IPS-15b (cell line): Measurements from ENCODE around the gene MYLK3.
"Not testable (repeated sequence)": the region's sequence is repeated elsewhere in the genome, so short reads cannot be mapped to it uniquely, and the experiment has no call there.

ENCODE experiments used
- H3K27me3 ChIP-seq: one replicate; pipeline ENCODE4 v1.6.1; 2013; ENCODE audit warnings: low read length; ENCODE audit not compliant: control insufficient read depth, insufficient read depth
- H3K36me3 ChIP-seq: one replicate; pipeline ENCODE4 v1.6.1; 2013; ENCODE audit warnings: low read length; ENCODE audit not compliant: control insufficient read depth, insufficient read depth
- H3K4me1 ChIP-seq: one replicate; pipeline ENCODE4 v1.6.1; 2013; ENCODE audit warnings: mild to moderate bottlenecking, low read length; ENCODE audit not compliant: control insufficient read depth, insufficient read depth
- H3K4me3 ChIP-seq: one replicate; pipeline ENCODE4 v1.5.1; 2013; ENCODE audit warnings: low read depth, low read length
- H3K9ac ChIP-seq: one replicate; pipeline ENCODE4 v1.6.1; 2013; ENCODE audit warnings: low read depth, mild to moderate bottlenecking, low read length
- H3K9me3 ChIP-seq: one replicate; pipeline ENCODE4 v1.6.1; 2013; ENCODE audit warnings: mild to moderate bottlenecking, low read length; ENCODE audit not compliant: control insufficient read depth, insufficient read depth

MYLK3 gene

GRCh38 chr16:46747777-46748651, at the start of gene MYLK3:
Gene MYLK3 (minus strand): TSS chr16:46748344. CDS start chr16:46748193, 151 bp downstream.
- no peaks in the 10 kb centered on the region for H3K27me3 ChIP-seq
- H3K36me3 ChIP-seq, result no peaks in the 10 kb centered on the region
- no peak within 1 kb of the TSS for H3K4me3 ChIP-seq
- no peak within 1 kb of the TSS for H3K9ac ChIP-seq
- H3K9me3 ChIP-seq, result no peaks in the 10 kb centered on the region
- H3K4me1 ChIP-seq, result no peaks in the 10 kb centered on the region

DNA sequence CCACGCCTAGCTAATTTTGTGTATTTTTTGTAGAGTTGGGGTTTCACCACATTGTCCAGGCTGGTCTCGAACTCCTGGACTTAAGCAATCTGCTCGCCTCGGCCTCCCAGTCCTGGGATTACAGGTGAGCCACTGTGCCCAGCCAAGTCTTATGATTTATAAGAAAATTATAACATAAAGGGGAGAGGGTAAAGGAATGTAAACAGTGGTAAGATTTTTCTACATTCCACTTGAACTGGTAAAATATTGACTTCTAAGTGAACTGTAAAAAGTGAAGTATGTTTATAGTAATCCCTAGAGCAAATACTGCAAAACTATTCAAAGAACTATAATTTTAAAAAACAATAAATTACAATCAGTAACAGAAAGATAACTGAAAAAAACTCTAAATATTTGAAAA, 49.4 kb upstream of the MYLK3 start:
- H3K36me3 ChIP-seq, result no peaks in the 10 kb centered on the region
- no peak overlapping the region for H3K9ac ChIP-seq
- no peaks in the 10 kb centered on the region for H3K9me3 ChIP-seq

GRCh38 chr16:46796764-46797269, 48.7 kb upstream of the MYLK3 start:
- H3K36me3 ChIP-seq, result no peaks in the 10 kb centered on the region
- H3K9me3 ChIP-seq, result no peaks in the 10 kb centered on the region
- H3K4me3 ChIP-seq, result no peak overlapping the region
- H3K9ac ChIP-seq, result no peak overlapping the region
- H3K4me1 ChIP-seq, result no peaks in the 10 kb centered on the region
- no peaks in the 10 kb centered on the region for H3K27me3 ChIP-seq

More for the DNA sequence above, 49.4 kb upstream of the MYLK3 start:
- Histone ChIP-seq H3K4me1 (no peaks in the 10 kb centered on the region), H3K27me3 (no peaks in the 10 kb centered on the region), H3K4me3 (no peak overlapping the region)

DNA sequence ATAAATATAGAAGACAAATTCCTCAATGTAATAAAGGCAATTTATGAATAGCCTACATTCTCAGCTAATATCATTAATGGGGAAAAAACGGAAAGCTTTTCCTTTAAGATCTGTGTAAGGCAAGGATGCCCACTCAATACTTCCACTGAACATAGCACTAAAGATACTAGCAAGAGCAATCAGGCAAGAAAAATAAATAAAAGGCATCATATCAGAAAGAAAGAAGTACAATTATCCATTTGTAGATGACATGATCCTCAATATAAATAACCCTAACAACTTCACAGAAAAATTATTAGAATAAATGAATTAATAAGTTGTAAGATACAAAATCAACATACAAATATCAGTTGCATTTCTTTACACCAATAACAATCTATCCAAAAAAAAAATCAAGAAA, 45.7 kb upstream of the MYLK3 start:
- Histone ChIP-seq H3K27me3 (no peaks in the 10 kb centered on the region), H3K36me3 (no peaks in the 10 kb centered on the region), H3K4me3 (no peak overlapping the region), H3K4me1 (peaks cover 6% of the 10 kb centered on the region), H3K9ac (no peak overlapping the region), H3K9me3 (no peaks in the 10 kb centered on the region)

GRCh38 chr16:46790599-46791270, 42.6 kb upstream of the MYLK3 start:
- peaks cover 12% of the 10 kb centered on the region for H3K4me1 ChIP-seq
- H3K27me3 ChIP-seq, result no peaks in the 10 kb centered on the region
- no peaks in the 10 kb centered on the region for H3K9me3 ChIP-seq
- no peak overlapping the region for H3K9ac ChIP-seq
- H3K36me3 ChIP-seq, result no peaks in the 10 kb centered on the region
- H3K4me3 ChIP-seq, result peak overlapping the region; percentile 69

GRCh38 chr16:46789499-46790414, 41.6 kb upstream of the MYLK3 start:
- Histone ChIP-seq H3K9ac (peak overlapping the region; percentile 76), H3K4me3 (peak overlapping the region; percentile 69), H3K27me3 (no peaks in the 10 kb centered on the region)

DNA sequence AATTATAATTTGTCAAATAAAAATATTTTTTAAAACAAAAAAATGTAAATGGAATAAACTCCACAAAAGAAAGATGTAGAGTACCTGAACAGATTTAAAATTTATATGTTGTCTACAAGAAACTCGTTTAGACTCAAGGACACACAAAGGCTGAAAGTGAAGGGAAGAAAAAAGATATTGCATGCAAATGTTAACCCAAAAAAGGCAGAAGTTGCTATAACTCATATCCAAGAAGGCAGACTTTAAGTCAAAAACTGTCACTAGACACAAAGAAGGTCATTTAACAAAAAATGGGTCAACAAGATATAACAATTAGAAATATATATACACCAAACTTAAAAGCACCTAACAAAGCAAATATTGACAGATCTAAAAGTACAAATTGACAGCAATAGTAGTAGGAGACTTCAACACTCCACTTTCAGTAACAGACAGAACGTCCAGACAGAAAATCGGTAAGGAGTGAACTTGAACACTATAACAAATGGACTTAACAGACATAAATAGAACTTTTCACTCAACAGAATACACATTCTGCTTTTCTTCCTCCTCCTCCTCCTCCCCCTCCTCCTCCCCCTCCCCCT, 40.8 kb upstream of the MYLK3 start:
- H3K9me3 ChIP-seq, result no peaks in the 10 kb centered on the region
- no peaks in the 10 kb centered on the region for H3K27me3 ChIP-seq
- no peak overlapping the region for H3K9ac ChIP-seq
- H3K4me1 ChIP-seq, result peaks cover 14% of the 10 kb centered on the region
- no peaks in the 10 kb centered on the region for H3K36me3 ChIP-seq
- no peak overlapping the region for H3K4me3 ChIP-seq

More at GRCh38 chr16:46789499-46790414, 41.6 kb upstream of the MYLK3 start:
- Histone ChIP-seq H3K4me1 (peaks cover 14% of the 10 kb centered on the region), H3K9me3 (no peaks in the 10 kb centered on the region), H3K36me3 (no peaks in the 10 kb centered on the region)

GRCh38 chr16:46787909-46788308, 39.8 kb upstream of the MYLK3 start:
- Histone ChIP-seq H3K27me3 (no peaks in the 10 kb centered on the region), H3K4me1 (peaks cover 14% of the 10 kb centered on the region), H3K4me3 (no peak overlapping the region), H3K9ac (no peak overlapping the region), H3K9me3 (no peaks in the 10 kb centered on the region), H3K36me3 (no peaks in the 10 kb centered on the region)

GRCh38 chr16:46785076-46785845, 37.1 kb upstream of the MYLK3 start:
- H3K4me3 ChIP-seq, result no peak overlapping the region
- H3K9me3 ChIP-seq, result no peaks in the 10 kb centered on the region
- H3K4me1 ChIP-seq, result peaks cover 14% of the 10 kb centered on the region
- H3K9ac ChIP-seq, result no peak overlapping the region
- H3K27me3 ChIP-seq, result no peaks in the 10 kb centered on the region
- no peaks in the 10 kb centered on the region for H3K36me3 ChIP-seq

GRCh38 chr16:46784569-46784968, 36.4 kb upstream of the MYLK3 start:
- not testable (repeated sequence) for H3K9ac ChIP-seq, H3K4me3 ChIP-seq, H3K36me3 ChIP-seq, H3K27me3 ChIP-seq, H3K9me3 ChIP-seq
- H3K4me1 ChIP-seq, result peaks cover 14% of the 10 kb centered on the region
